Hepatocyte (in vitro differentiated cells): ENCODE results near the gene OLFM1. TPM values are rescaled to one million over a fixed set of nuclear protein-coding genes. Genes with fewer than 3 reads are reported as not detected.

ENCODE experiments used
- DNase-seq: peaks from one replicate; pipeline ENCODE4 v3.0.0-alpha.2; 2016; ENCODE audit warnings: low spot score
- H2AFZ ChIP-seq: fragments of 200-600 bp; sonication (generic); 2 replicates; pipeline ENCODE4 v1.6.0; 2016; ENCODE audit warnings: antibody characterized with exemption, mild to moderate bottlenecking
- H3K27ac ChIP-seq: fragments of 200-600 bp; sonication (generic); 2 replicates; pipeline ENCODE4 v1.5.1; 2016; ENCODE audit warnings: mild to moderate bottlenecking
- H3K27me3 ChIP-seq: fragments of 200-600 bp; sonication (generic); 2 replicates; pipeline ENCODE4 v1.6.1; 2016
- H3K36me3 ChIP-seq: fragments of 200-600 bp; sonication (generic); replicated peaks from 2 replicates; pipeline ENCODE4 v1.5.1; 2016; ENCODE audit warnings: low read depth; ENCODE audit not compliant: insufficient read depth
- H3K4me1 ChIP-seq: fragments of 200-600 bp; sonication (generic); 2 replicates; pipeline ENCODE4 v1.5.1; 2016; ENCODE audit warnings: mild to moderate bottlenecking, moderate library complexity; ENCODE audit not compliant: insufficient read depth
- H3K4me2 ChIP-seq: fragments of 200-600 bp; sonication (generic); 2 replicates; pipeline ENCODE4 v1.6.0; 2016
- H3K4me3 ChIP-seq: fragments of 200-600 bp; sonication (generic); 2 replicates; pipeline ENCODE4 v1.5.1; 2016; ENCODE audit warnings: mild to moderate bottlenecking
- H3K79me2 ChIP-seq: fragments of 200-600 bp; sonication (generic); 2 replicates; pipeline ENCODE4 v1.6.0; 2017; ENCODE audit warnings: mild to moderate bottlenecking
- H3K9me2 ChIP-seq: fragments of 200-600 bp; sonication (generic); replicated peaks from 2 replicates; pipeline ENCODE4 v1.6.0; 2017; ENCODE audit warnings: mild to moderate bottlenecking; ENCODE audit not compliant: insufficient read depth
- H3K9me3 ChIP-seq: fragments of 200-600 bp; sonication (generic); 2 replicates; pipeline ENCODE4 v1.5.1; 2016; ENCODE audit warnings: low read depth, mild to moderate bottlenecking
- H4K20me1 ChIP-seq: fragments of 200-600 bp; sonication (generic); 2 replicates; pipeline ENCODE4 v1.6.0; 2016; ENCODE audit warnings: mild to moderate bottlenecking; ENCODE audit not compliant: insufficient read depth, poor library complexity, severe bottlenecking
- CTCF ChIP-seq: fragments of 200-600 bp; sonication (generic); IDR thresholded peaks from 2 replicates; pipeline ENCODE4 v1.5.1; 2016; ENCODE audit warnings: antibody characterized with exemption, mild to moderate bottlenecking; ENCODE audit not compliant: poor library complexity
- EZH2 ChIP-seq: fragments of 200-600 bp; sonication (generic); IDR thresholded peaks from 2 replicates; pipeline ENCODE4 v1.6.1; 2016; ENCODE audit warnings: antibody characterized with exemption, mild to moderate bottlenecking, borderline replicate concordance
- EZH2phosphoT487 ChIP-seq: fragments of 200-600 bp; sonication (generic); IDR thresholded peaks from one replicate; pipeline ENCODE4 v1.6.1; 2018; ENCODE audit warnings: antibody characterized with exemption, mild to moderate bottlenecking, low read depth, moderate library complexity; ENCODE audit not compliant: unreplicated experiment, severe bottlenecking
- WGBS: methylation state at CpG from one replicate; pipeline ENCODE4 v1.1.6; 2016; ENCODE audit warnings: low lambda C conversion rate; ENCODE audit errors: missing lambda C conversion rate; 5-methylcytosine and 5-hydroxymethylcytosine counted together
- polyA plus RNA-seq: library from polyadenylated mRNA; unstranded; fragments of >200 nt; fragmentation: Nextera tagmentation; extraction: Ambion mirVana; gene quantifications from 2 replicates; pipeline ENCODE4 v1.2.1, GENCODE V29; 2016
- total RNA-seq: library from RNA; depleted of rRNA; stranded (reverse); fragments of >200 nt; gene quantifications from 2 replicates; pipeline ENCODE4 v1.2.3, GENCODE V29; 2014

The OLFM1 gene
- total RNA-seq (1.5 and 4.8 TPM in 2 replicates), polyA plus RNA-seq (0.94 and 1.1 TPM in 2 replicates)

- Histone ChIP-seq H3K9me2 (no peaks in the 10 kb centered on the region), H3K36me3 (no peaks in the 10 kb centered on the region), H3K27ac (no peak within 1 kb of the TSS), H3K27me3 (peaks cover 61% of the 10 kb centered on the region), H3K9me3 (no peaks in the 10 kb centered on the region), H2AFZ (no peak within 1 kb of the TSS), H3K79me2 (no peaks in the 10 kb centered on the region), H3K4me3 (no peak within 1 kb of the TSS), H3K4me1 (no peaks in the 10 kb centered on the region), H3K4me2 (peak within 1 kb of the TSS; percentile 79), H4K20me1 (no peaks in the 10 kb centered on the region)
- no peak for TF ChIP-seq EZH2
- peak; percentile 68 for TF ChIP-seq CTCF
- peak; percentile 85 for DNase-seq
- WGBS = 9% methylated on average over 6 of the region's 40 CpGs
These were observed at the start of gene OLFM1 for GRCh38 chr9:135087489-135087792. TSS of gene OLFM1 (plus strand) at chr9:135087668. CDS start at chr9:135087990, 322 bp downstream.

GRCh38 chr9:135038331-135038730, 49.1 kb upstream of the OLFM1 start:
- DNase-seq = no peak
- no peak for TF ChIP-seq EZH2
- no peak for TF ChIP-seq CTCF
- no peak for TF ChIP-seq EZH2phosphoT487
- H3K9me2 ChIP-seq = no peaks in the 10 kb centered on the region
- no peaks in the 10 kb centered on the region for H3K36me3 ChIP-seq
- H3K4me2 ChIP-seq = no peak overlapping the region
- no peaks in the 10 kb centered on the region for H4K20me1 ChIP-seq
- H3K79me2 ChIP-seq = no peaks in the 10 kb centered on the region
- H3K27me3 ChIP-seq = no peaks in the 10 kb centered on the region
- H3K9me3 ChIP-seq = no peaks in the 10 kb centered on the region
- WGBS = 87% methylated on average over 13 of the region's 13 CpGs
- H2AFZ ChIP-seq = no peak overlapping the region
- no peak overlapping the region for H3K27ac ChIP-seq
- no peaks in the 10 kb centered on the region for H3K4me1 ChIP-seq
- no peak overlapping the region for H3K4me3 ChIP-seq

- Histone ChIP-seq H4K20me1 (no peaks in the 10 kb centered on the region), H3K4me1 (no peaks in the 10 kb centered on the region), H2AFZ (no peak overlapping the region), H3K27me3 (no peaks in the 10 kb centered on the region), H3K9me3 (no peaks in the 10 kb centered on the region), H3K79me2 (no peaks in the 10 kb centered on the region), H3K27ac (no peak overlapping the region), H3K9me2 (no peaks in the 10 kb centered on the region), H3K36me3 (no peaks in the 10 kb centered on the region), H3K4me2 (no peak overlapping the region), H3K4me3 (no peak overlapping the region)
- WGBS = 74% methylated on average over 3 of the region's 3 CpGs
- no peak for DNase-seq
- TF ChIP-seq CTCF (no peak), EZH2phosphoT487 (no peak), EZH2 (no peak)
These were observed 48.6 kb upstream of the OLFM1 start for GRCh38 chr9:135038826-135039225.

- no peaks in the 10 kb centered on the region for H3K36me3 ChIP-seq
- no peaks in the 10 kb centered on the region for H3K9me3 ChIP-seq
- TF ChIP-seq EZH2 (no peak), EZH2phosphoT487 (no peak), CTCF (no peak)
- H3K4me3 ChIP-seq = no peak overlapping the region
- no peaks in the 10 kb centered on the region for H3K79me2 ChIP-seq
- H3K4me1 ChIP-seq = no peaks in the 10 kb centered on the region
- H2AFZ ChIP-seq = no peak overlapping the region
- H4K20me1 ChIP-seq = no peaks in the 10 kb centered on the region
- H3K9me2 ChIP-seq = no peaks in the 10 kb centered on the region
- H3K27ac ChIP-seq = no peak overlapping the region
- no peak for DNase-seq
- 86% methylated on average over 14 of the region's 14 CpGs for WGBS
- H3K4me2 ChIP-seq = no peak overlapping the region
- no peaks in the 10 kb centered on the region for H3K27me3 ChIP-seq
These were observed 48.1 kb upstream of the OLFM1 start for GRCh38 chr9:135039266-135039870.
